Fibroblast of skin of scalp (primary cell): ENCODE measurements around the gene EIF2D.
"Not testable (repeated sequence)": the region's sequence is repeated elsewhere in the genome, so short reads cannot be mapped to it uniquely, and the experiment has no call there.

Experiments used
- DNase-seq: peaks from one replicate; pipeline ENCODE4 v3.0.0-alpha.2; 2013

The EIF2D gene

DNA sequence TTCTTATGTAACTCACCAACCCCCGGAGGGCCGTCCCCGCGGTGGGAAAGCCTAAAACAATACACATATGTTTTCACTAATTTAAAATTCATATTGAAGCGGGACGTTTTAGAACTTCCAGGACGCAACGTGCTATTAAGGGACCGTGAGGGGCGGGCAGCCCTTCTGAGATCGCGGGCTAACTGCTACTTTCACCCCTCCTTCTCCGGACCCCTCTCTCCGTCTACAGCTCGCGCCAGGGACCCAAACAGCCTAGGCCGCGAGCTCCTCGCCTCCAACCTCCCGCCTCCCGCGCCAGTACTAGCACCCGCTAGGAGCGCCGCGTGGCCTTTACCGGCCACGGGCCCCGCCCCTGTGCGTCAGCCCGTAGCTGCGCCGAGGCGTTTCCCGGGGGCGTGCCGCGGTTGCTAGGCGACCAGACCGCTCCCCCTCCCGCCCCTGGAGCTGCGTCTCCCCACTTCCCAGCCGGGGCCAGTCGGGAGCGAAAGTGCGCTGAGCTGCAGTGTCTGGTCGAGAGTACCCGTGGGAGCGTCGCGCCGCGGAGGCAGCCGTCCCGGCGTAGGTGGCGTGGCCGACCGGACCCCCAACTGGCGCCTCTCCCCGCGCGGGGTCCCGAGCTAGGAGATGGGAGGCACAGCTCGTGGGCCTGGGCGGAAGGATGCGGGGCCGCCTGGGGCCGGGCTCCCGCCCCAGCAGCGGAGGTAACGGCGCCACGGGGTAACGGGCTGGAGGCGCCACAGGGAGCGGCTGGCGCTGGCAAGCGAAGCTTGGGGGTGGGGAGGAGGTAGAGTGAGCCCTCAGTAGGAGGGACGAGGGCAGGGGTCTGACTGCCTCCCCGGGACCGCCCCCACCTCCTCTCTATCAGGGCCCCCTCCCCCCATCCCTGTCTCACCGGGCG lies 23.1 kb upstream of the EIF2D start, which contains the start of gene DYRK3:
Gene DYRK3 (plus strand): TSS at position 457 of the 898 bp plus-strand sequence. CDS start 168 bp downstream, at position 625.
- peak; percentile 94 for DNase-seq

DNA sequence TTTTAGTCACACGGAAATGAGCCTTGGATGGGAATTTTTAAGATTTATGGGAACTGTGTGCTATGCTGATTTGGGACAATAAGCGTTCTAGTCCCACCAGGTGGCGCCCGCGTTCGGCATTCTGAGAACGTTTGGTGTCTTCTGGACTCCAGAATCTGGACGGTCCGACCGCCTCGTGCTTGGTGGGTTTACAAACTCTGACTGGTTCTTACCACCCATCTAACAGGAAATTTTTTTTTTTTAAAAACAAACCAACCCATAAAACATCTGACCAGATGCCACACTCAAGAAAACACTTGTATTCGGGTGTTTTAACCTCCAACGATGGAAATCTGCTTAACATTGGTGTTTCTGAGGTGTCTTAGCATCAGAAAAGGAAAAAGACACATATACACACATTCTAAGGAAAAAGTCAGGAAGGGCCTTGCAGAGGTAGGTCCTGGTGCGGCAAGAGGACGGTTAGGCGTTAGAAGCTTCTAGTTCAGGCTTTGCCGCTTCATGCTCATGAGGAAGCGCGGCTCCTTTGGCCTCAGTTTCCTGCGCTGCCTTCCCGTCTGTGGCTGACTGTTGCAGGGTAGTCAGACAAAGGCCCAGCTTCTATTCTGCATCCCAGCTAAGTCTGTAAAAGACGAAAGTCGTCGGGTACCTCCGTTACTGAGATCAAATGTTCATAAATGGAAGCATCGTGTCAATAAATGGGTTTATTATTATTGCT lies 22.3 kb upstream of the EIF2D start:
- DNase-seq = peak; percentile 89

DNA sequence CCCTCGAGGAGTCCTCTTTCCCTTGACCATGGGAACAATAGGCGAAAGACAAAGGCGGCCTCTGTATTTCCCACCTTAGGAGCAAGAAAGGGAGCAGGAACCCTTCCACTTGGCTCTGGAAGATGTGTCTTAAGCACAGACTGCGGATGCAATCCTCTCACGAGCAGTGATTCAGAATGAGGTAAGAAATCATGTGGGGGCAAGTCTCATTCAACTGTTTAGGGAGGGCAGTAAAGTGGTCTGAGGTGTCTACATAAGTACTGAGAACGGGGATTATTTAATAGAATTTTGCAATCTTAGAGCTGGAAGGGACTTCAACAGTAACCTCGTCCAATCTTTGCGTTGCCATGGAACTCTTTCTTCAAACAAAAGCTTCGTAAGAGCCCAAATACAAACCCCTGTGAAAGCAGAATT lies 21.4 kb upstream of the EIF2D start:
- DNase-seq = peak; percentile 50

DNA sequence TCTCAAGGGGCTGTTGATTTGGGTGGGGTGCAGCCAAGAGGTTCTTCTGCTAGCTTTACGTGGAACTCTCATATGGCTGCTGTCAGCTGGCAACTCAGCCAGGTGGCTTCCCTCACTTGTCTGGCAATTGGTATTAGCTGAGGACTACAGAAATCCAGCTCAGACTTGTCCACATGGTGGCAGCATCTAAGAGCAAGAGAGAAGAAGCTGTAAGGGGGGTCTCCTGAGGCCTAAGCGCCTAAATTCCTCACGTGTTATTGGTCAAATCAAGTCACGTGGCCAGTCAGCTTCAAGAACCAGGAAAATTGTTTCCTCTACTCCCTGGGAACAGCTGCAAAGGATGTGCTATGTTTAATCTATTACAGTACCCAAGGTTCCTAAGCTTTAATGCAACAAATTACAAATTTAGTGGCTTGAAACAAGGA lies 18.8 kb upstream of the EIF2D start:
- peak; percentile 93 for DNase-seq

DNA sequence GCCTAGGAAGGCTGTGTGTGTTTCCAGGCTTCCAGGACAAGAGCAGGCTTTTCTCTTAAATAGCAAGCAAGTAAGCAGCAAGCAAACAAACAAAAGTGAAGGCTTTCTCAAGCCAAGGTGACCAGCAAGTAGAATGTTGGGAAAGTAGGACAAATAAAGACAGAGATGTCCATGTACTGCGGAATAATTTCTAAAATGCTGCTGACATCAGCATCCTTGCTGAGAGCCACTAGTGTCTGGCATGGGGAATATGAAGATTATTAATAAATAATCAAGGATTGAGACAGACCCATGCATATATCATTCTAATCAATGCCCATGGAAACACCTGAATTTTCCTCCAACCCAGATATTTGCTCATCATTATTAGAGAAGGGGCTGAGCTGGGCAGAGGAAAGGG lies 16.7 kb upstream of the EIF2D start:
- no peak for DNase-seq

DNA sequence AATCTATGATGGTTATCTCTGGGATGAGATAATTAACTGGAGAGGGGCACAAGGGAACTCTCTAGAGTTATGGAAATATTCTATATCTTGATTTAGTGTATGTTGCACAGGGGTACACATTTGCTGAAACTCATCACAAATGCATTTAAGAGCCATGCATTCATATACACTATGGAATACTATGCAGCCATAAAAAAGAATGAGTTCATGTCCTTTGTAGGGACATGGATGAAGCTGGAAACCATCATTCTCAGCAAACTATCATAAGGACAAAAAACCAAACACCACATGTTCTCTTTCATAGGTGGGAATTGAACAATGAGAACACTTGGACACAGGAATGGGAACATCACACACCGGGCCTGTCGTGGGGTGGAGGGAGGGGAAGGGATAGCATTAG lies 14.1 kb upstream of the EIF2D start:
- DNase-seq = not testable (repeated sequence)

DNA sequence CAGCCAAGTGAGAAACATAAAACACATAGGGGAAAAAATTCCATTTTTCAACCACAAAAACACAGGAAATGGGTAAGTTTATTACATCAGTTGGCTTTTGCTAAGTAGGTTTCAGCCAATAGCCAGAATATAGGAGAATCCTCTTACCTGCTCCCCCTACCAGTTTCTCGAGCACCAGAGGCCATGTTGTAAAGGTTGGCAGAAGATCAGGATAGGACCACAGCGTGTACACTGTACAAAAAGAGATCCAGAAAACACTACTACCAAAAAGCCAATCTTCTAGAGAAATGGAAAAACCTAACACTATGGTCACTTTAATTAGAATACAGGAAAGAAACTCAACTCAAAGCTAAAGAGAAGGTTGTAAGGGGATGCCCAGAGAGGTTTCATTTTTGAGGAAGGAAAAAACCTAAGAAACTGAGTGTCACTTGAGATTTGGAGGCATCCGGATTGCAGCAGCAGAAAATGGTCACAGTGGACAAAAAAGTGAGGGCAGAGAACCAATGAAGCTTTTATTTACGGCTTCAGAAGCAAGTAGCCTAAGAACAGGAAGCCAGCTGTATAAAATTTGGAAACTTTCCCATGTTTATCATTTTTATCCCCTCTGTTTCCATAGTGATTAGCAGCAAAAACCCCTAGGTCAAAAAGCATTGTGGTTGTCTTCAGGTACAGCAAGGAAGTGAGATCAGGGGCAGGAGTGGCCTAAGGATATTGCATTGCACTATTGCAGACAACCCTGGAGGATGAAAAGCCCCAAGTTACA lies 2.9 kb downstream of the EIF2D start:
- no peak for DNase-seq

DNA sequence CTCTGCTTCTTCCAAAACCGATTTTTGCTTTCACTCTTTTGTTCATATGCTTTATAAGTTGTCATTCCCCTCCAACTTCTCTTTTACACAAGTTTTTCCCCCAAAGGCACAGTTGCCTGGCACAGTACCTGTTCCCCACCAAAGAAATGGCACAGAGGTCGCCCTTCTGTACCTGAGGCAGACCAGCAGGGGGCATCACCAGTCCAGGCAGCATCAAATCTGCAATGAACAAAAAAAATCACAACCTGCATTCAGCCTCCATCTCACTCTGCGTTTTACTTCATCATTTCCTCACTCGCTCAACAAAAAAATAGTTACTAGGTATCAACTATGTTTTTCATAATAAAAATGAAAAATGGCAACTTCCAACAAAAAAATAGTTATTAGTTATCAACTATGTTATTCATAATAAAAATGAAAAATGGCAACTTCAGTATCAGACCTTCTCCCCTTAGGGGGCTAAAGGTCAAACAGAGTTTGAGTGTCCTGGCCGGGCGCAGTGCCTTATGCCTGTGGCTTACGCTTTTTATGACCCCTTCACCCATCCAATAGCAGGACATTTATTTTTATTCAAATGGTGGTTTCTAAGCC lies 4.1 kb downstream of the EIF2D start:
- DNase-seq = peak; percentile 17

DNA sequence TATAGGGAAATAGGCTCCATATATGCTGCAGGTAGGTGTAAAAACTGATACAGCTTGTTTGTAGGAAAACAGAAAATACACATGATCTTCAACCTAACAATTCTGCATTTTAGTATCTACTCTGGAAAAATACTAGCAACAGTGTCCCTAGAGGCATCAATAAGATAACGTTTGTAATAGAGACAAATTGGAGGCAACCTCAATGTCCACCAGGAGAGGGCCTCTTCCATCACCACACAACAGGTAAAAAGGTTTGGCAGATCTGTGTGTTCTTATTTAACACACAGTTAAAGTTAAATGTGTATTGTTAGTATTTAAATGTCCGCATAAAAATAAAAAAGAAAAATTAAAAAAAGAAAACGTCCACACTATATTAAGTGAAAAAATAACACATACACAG lies 5.4 kb downstream of the EIF2D start:
- peak; percentile 13 for DNase-seq

DNA sequence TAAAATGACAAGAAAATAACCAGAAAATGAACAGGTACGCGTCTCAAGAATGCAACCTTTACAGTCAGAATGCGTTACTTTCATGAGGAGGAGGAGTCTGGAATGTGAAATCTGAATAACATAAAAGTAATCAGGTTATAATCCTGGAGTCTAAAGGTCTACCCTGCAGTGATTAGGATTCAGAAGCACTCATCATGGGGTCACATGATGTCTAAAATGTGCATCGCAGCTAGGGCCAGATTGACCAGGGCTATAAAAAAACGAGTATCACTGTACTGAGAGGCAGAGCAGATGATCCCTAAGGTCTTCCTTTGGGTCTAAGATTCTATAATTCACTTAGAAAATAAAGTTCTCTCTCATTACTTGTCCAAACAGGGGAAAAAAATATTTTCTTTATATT lies 7.4 kb downstream of the EIF2D start:
- no peak for DNase-seq

DNA sequence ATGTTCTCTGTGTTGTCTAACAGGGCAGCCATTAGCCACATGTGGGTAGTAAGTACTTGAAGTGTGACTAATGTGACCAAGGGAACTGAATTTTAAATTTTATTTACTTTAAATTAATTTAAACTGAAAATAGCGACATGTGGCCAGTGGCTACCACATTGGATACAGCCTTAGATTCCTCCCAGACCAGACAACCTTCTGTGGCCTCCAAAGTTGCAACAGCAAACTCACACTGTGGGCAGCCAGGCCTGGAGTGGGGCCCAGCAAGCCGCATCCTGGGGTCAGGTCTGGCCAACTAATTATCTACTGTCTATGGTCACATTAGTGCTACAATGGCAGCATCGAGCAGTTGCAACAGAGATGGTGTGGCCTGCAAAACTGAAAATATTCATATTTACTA lies 11.7 kb downstream of the EIF2D start:
- DNase-seq = no peak

DNA sequence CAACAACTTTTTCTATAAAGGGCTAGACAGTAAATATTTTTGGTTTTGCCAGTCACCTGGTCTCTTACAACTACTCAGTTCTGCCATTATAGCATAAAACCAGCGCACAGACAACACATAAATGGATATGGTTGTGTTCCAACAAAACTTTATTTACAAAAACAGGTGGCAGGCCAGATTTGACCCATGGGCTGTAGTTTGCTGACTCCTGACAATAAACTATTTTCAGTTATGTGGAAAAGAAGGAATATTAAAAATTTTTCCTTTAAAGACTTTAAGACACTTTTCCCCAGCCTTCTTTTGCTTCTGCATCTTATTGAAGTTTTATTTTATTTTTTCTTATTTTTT lies 16.0 kb downstream of the EIF2D start:
- no peak for DNase-seq

DNA sequence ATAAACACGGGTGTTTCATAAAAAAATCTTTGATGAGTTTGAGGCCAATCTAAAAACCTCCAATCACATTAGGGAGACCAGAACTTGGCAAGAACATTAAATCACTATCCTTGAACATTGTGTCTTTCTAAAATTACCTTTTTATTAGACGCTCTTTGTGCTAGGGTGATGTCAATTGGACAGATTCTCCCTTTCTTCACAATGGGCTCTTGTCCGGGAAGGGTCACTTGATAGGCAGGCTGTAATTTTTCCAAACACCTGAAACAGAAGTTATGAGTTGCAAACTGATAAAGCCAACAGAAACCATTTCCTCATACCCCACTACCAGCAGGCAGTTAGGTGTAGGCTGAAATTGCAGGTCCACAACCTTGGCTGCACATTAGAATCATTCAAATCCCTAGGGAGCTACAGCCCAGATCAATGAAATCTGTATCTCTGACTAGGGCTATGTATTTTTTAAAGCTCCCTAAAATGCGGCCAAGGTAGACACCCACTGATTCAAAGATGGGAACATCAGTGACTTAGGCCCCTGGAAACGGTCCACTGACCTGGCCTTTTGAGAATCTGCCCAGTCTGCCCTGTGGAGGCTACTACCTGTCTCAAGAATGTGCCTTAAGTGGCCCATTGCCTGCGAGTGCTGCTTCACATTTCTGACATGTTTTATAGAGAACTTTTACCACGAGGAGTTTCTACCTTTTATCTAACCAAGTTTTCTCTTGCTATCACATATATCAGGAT lies 16.5 kb downstream of the EIF2D start:
- DNase-seq = no peak

DNA sequence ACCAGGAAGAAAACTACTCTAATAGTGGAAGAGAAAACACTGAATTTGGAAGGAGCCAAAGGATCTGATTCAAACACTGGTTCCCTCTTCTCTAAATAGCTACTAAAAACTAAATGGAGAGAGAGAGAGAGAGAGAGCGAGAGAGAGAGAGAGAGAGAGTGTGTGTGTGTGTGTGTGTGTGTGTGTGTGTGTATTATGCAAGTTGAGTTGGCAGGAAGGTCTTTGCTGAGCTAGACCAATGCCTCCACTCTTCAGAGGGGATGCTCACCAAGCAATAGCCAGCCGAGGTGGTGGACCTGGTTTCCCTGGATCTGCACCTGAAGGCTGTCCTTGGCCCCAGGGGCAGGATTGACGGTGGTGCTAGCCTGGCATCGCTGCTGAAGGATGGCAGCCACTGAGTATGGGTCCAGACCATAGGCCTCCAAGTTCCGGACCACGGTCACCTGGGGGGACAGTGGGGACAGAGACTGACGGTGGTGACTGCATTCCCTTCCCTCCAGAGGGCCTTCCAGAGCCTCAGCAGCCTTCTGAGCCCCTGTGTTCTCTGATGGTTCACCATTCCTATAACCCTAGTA lies 18.8 kb downstream of the EIF2D start:
- DNase-seq = no peak

DNA sequence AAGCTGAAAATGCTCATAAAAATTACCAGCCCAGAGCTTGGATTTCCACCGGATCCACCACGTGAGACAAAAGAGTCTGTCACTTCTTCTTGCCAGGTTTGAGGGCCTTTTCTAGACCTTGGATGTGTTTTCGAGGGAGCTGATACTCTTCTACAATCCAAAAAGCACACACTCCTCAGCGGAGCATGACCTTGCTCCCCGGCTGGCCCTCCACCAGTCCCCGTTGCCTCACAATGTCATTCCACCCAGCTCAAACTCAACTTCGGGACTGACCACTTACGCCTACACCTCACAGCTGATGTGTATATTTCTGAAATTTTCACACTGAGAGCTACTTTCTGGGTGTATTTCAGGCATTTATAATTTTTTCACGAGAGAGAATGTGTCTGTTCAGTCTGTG lies 20.6 kb downstream of the EIF2D start:
- no peak for DNase-seq

DNA sequence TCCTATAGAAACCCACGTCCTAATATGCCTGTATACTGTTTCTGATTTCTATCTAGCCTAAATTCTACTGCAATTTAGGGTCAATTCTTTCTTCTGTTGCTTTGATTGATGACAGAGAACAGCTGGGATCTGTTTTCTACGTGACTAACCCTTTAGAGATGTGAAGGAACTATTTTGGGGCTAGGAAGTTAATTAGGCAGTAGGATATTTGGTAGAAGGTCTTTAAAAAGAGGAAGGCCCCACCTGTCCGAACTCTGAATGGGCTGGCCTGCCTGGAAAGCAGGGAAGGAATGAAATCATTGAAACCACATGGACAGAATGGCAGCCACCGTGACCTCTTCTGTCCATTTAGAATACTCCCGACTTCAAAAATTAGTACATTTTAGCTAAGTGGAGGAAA lies 21.0 kb downstream of the EIF2D start:
- no peak for DNase-seq

DNA sequence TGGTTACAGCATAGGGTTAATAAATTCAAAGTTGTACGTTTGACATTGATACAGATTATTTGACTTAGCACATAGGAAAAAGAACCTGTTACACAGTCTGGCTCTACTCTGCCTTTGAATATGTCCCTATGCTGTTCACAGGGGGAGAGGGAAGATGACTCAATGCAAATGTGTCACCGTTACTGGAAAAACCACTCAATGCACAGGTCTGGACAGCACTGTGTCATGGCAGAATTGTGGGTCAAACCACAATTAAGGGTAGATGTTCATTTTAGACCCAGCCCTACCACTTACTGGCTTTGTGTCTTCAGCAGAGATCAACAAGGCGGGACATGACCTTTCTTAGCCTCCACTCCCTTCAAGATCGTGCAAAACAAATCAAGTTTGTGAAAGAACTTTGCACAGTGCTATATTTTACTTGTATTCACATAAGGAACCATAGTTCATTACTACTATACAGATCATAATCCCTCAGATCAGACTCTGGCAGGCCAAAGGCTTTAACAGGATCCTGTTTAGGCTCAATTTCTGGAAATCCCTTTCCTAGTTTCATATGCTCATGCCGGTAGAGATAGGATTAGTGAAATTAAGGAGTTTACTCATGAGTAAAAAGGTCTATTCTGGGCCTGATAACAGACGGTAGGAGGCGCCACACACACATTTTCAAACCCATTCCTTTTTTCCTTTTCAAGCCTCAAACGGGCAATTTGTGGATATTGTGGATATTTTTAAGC lies 22.1 kb downstream of the EIF2D start:
- DNase-seq = peak; percentile 43

DNA sequence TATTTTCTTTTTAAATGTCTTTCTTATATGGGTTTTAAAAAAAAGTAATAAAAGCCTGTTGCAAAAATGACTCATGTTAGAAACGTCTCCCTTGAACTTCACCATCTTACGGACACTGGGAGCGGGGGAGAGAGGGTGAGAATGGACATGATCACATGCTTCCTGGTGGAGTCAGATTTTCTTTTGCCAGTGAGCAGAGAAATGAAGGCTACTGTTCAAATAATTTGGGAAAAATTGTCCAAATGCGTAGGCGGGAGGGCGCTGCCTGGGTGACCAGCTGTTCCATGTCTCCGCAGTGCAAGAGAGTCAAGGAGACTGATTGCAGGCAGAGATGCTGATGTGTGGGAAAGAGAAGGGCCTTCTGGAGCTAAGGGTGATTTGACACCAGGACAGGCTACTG lies 23.1 kb downstream of the EIF2D start:
- peak; percentile 83 for DNase-seq

DNA sequence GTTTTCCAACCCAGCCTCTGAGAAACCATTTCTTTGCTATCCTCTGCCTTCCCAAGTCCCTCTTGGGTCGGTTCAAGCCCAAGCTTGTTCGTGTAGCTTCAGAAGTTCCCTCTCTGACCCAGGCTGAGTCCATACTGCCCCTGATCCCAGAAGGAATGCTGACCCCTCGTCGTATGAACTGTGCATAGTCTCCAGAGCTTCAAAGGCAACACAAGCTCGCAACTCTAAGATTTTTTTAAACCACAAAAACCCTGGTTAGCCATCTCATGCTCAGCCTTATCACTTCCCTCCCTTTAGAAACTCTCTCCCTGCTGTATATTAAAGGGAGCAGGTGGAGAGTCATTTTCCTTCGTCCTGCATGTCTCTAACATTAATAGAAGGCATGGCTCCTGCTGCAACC lies 23.8 kb downstream of the EIF2D start:
- DNase-seq = no peak

DNA sequence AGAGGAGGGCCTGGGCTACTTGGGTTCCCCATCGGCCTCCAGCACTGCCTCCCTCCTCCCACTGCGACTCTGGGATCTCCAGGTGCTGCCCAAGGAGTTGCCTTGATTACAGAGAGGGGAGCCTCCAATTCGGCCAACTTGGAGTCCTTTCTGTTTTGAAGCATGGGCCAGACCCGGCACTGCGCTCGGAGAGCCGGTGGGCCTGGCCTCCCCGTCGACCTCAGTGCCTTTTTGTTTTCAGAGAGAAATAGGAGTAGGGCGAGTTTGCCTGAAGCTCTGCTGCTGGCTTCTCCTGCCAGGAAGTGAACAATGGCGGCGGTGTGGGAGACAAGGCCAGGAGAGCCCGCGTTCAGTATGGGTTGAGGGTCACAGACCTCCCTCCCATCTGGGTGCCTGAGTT lies 24.4 kb downstream of the EIF2D start:
- no peak for DNase-seq
